MM.1S (cell line): ENCODE data around the gene APC2.

Experiments used
- DNase-seq: peaks from one replicate; pipeline ENCODE4 v3.0.0-alpha.2; 2015
- H2AFZ ChIP-seq: fragments of 300-600 bp; sonication (generic); 2 replicates; pipeline ENCODE4 v1.6.0; 2016; ENCODE audit warnings: antibody characterized with exemption, low read length
- H3F3A ChIP-seq: fragments of 300-600 bp; sonication (generic); 2 replicates; pipeline ENCODE4 v1.6.1; 2016; ENCODE audit warnings: mild to moderate bottlenecking, antibody characterized with exemption, low read length, moderate library complexity, mixed read lengths; ENCODE audit not compliant: insufficient read depth
- H3K27ac ChIP-seq: fragments of 300-600 bp; sonication (generic); 2 replicates; pipeline ENCODE4 v1.5.1; 2016; ENCODE audit warnings: mild to moderate bottlenecking, low read length
- H3K27me3 ChIP-seq: fragments of 300-600 bp; sonication (generic); replicated peaks from 2 replicates; pipeline ENCODE4 v1.6.0; 2016; ENCODE audit warnings: low read length; ENCODE audit not compliant: insufficient read depth
- H3K36me3 ChIP-seq: fragments of 300-600 bp; sonication (generic); replicated peaks from 2 replicates; pipeline ENCODE4 v1.6.1; 2016; ENCODE audit warnings: mild to moderate bottlenecking, low read length, mixed read lengths; ENCODE audit not compliant: insufficient read depth
- H3K4me1 ChIP-seq: fragments of 300-600 bp; sonication (generic); 2 replicates; pipeline ENCODE4 v1.6.1; 2016; ENCODE audit warnings: low read length, mixed read lengths
- H3K4me2 ChIP-seq: fragments of 300-600 bp; sonication (generic); 2 replicates; pipeline ENCODE4 v1.6.0; 2016; ENCODE audit warnings: low read depth, low read length
- H3K4me3 ChIP-seq: fragments of 300-600 bp; sonication (generic); 2 replicates; pipeline ENCODE4 v1.5.1; 2016; ENCODE audit warnings: low read length, mixed read lengths
- H3K79me2 ChIP-seq: fragments of 300-600 bp; sonication (generic); 2 replicates; pipeline ENCODE4 v1.6.1; 2016; ENCODE audit warnings: mixed run types, low read length, mixed read lengths
- H3K9ac ChIP-seq: fragments of 300-600 bp; sonication (generic); 2 replicates; pipeline ENCODE4 v1.6.1; 2016; ENCODE audit warnings: low read length, mixed read lengths
- H3K9me2 ChIP-seq: fragments of 300-600 bp; sonication (generic); replicated peaks from 2 replicates; pipeline ENCODE4 v1.6.1; 2016; ENCODE audit warnings: mild to moderate bottlenecking, low read length, mixed read lengths; ENCODE audit not compliant: insufficient read depth
- H3K9me3 ChIP-seq: fragments of 300-600 bp; sonication (generic); replicated peaks from 2 replicates; pipeline ENCODE4 v1.6.1; 2016; ENCODE audit warnings: mild to moderate bottlenecking, low read length, mixed read lengths; ENCODE audit not compliant: insufficient read depth
- H4K20me1 ChIP-seq: fragments of 300-600 bp; sonication (generic); 2 replicates; pipeline ENCODE4 v1.6.1; 2016; ENCODE audit warnings: mild to moderate bottlenecking, low read length, moderate library complexity, mixed read lengths; ENCODE audit not compliant: insufficient read depth
- CTCF ChIP-seq: fragments of 300-600 bp; sonication (generic); IDR thresholded peaks from 2 replicates; pipeline ENCODE4 v1.5.1; 2016; ENCODE audit warnings: antibody characterized with exemption, low read length, mixed read lengths
- EZH2 ChIP-seq: fragments of 300-600 bp; sonication (generic); optimal IDR thresholded peaks from 2 replicates; pipeline ENCODE3; 2017; ENCODE audit warnings: low read depth, mild to moderate bottlenecking, antibody characterized with exemption, low read length, mixed read lengths
- EZH2phosphoT487 ChIP-seq: fragments of 300-600 bp; sonication (generic); IDR thresholded peaks from 2 replicates; pipeline ENCODE4 v1.6.1; 2018; ENCODE audit warnings: antibody characterized with exemption, low read length

Gene APC2

GRCh38 chr19:1445185-1445931, 4.6 kb upstream of the APC2 start:
- Histone ChIP-seq H3K27ac (no peak overlapping the region), H3K79me2 (peaks cover 10% of the 10 kb centered on the region), H2AFZ (peak overlapping the region; percentile 69), H3K4me1 (peaks cover 35% of the 10 kb centered on the region), H3K9me3 (no peaks in the 10 kb centered on the region), H3K9ac (peak overlapping the region; percentile 13; the same call in 1 of the 2 replicates), H3K9me2 (no peaks in the 10 kb centered on the region), H3K4me3 (peak overlapping the region; percentile 51), H3K4me2 (peak overlapping the region; percentile 68), H4K20me1 (peaks cover 10% of the 10 kb centered on the region), H3K27me3 (peaks cover 45% of the 10 kb centered on the region), H3F3A (peaks cover 54% of the 10 kb centered on the region), H3K36me3 (peaks cover 13% of the 10 kb centered on the region)
- peak; percentile 78 for DNase-seq
- TF ChIP-seq EZH2 (peak; percentile 31), EZH2phosphoT487 (no peak), CTCF (peak; percentile 98)

GRCh38 chr19:1445932-1446712, 3.8 kb upstream of the APC2 start:
- DNase-seq: no peak
- no peak overlapping the region for H3K4me2 ChIP-seq
- H3K27ac ChIP-seq: no peak overlapping the region
- H3K27me3 ChIP-seq: peaks cover 53% of the 10 kb centered on the region
- peaks cover 3% of the 10 kb centered on the region; the same call in 1 of the 2 replicates for H4K20me1 ChIP-seq
- peaks cover 28% of the 10 kb centered on the region for H3K4me1 ChIP-seq
- H3K9ac ChIP-seq: no peak overlapping the region
- peaks cover 5% of the 10 kb centered on the region; the same call in 1 of the 2 replicates for H3K36me3 ChIP-seq
- peaks cover 2% of the 10 kb centered on the region for H3K79me2 ChIP-seq
- no peaks in the 10 kb centered on the region for H3K9me2 ChIP-seq
- no peak for TF ChIP-seq EZH2
- no peak for TF ChIP-seq EZH2phosphoT487
- no peak for TF ChIP-seq CTCF
- no peak overlapping the region for H3K4me3 ChIP-seq
- no peaks in the 10 kb centered on the region for H3K9me3 ChIP-seq
- peaks cover 46% of the 10 kb centered on the region for H3F3A ChIP-seq
- no peak overlapping the region for H2AFZ ChIP-seq

- DNase-seq: no peak
- no peaks in the 10 kb centered on the region for H3K79me2 ChIP-seq
- H3K9ac ChIP-seq: no peak overlapping the region
- no peaks in the 10 kb centered on the region for H3K9me2 ChIP-seq
- peaks cover 60% of the 10 kb centered on the region for H3K27me3 ChIP-seq
- peaks cover 38% of the 10 kb centered on the region for H3F3A ChIP-seq
- no peaks in the 10 kb centered on the region for H3K9me3 ChIP-seq
- H4K20me1 ChIP-seq: peaks cover 3% of the 10 kb centered on the region; the same call in 1 of the 2 replicates
- H2AFZ ChIP-seq: no peak overlapping the region
- no peak overlapping the region for H3K27ac ChIP-seq
- TF ChIP-seq CTCF: no peak
- peak; percentile 58 for TF ChIP-seq EZH2
- 0 out of 2 replicates have a peak, but pooled peaks have one; percentile 36 for TF ChIP-seq EZH2phosphoT487
- no peak overlapping the region for H3K4me2 ChIP-seq
- H3K4me3 ChIP-seq: no peak overlapping the region
- H3K4me1 ChIP-seq: peaks cover 24% of the 10 kb centered on the region
- no peaks in the 10 kb centered on the region for H3K36me3 ChIP-seq
Measured at GRCh38 chr19:1446713-1447481, 3.0 kb upstream of the APC2 start.
